GM12878 (cell line): ENCODE results near the gene SLC35E2B. TPM values are rescaled to one million over a fixed set of nuclear protein-coding genes. Genes with fewer than 3 reads are reported as not detected.

Source experiments
- ATF3 ChIP-seq: IDR thresholded peaks from 2 replicates; pipeline ENCODE4 v1.6.1; 2011; ENCODE audit warnings: low read depth, mild to moderate bottlenecking, low read length, moderate library complexity, borderline replicate concordance; ENCODE audit errors: extremely low read depth
- ATF7 ChIP-seq: fragments of 450-650 bp; IDR thresholded peaks from 2 replicates; pipeline ENCODE4 v1.6.1; 2016; ENCODE audit warnings: low read depth, mild to moderate bottlenecking
- BACH1 ChIP-seq: fragments of 450-650 bp; IDR thresholded peaks from 2 replicates; pipeline ENCODE4 v1.6.1; 2017; ENCODE audit warnings: mild to moderate bottlenecking, borderline replicate concordance
- CBFB ChIP-seq: IDR thresholded peaks from 2 replicates; pipeline ENCODE4 v1.6.1; 2016; ENCODE audit warnings: antibody characterized with exemption, low read depth
- CREB1 ChIP-seq: IDR thresholded peaks from 2 replicates; pipeline ENCODE4 v1.6.1; 2012; ENCODE audit warnings: low read depth, mild to moderate bottlenecking, inconsistent platforms
- CREM ChIP-seq: IDR thresholded peaks from 2 replicates; pipeline ENCODE4 v1.6.1; 2014; ENCODE audit warnings: antibody characterized with exemption, low read depth
- GABPA ChIP-seq: IDR thresholded peaks from 2 replicates; pipeline ENCODE4 v1.6.1; 2014; ENCODE audit warnings: antibody characterized with exemption, low read depth, mild to moderate bottlenecking, inconsistent platforms
- GATAD2B ChIP-seq: fragments of 450-650 bp; conservative IDR thresholded peaks from 2 replicates; pipeline ENCODE4 v1.6.1; 2017; ENCODE audit warnings: low read depth, mild to moderate bottlenecking, moderate library complexity
- HCFC1 ChIP-seq: fragments of 150-350 bp; IDR thresholded peaks from 2 replicates; pipeline ENCODE4 v1.6.1; 2014; ENCODE audit warnings: low read length
- IKZF1 ChIP-seq: fragments of 450-650 bp; conservative IDR thresholded peaks from 2 replicates; pipeline ENCODE4 v1.6.1; 2017; ENCODE audit warnings: antibody characterized with exemption, mild to moderate bottlenecking
- LARP7 ChIP-seq: fragments of 450-650 bp; IDR thresholded peaks from 2 replicates; pipeline ENCODE4 v1.6.1; 2017; ENCODE audit warnings: mild to moderate bottlenecking
- MLLT1 ChIP-seq: fragments of 450-650 bp; IDR thresholded peaks from 2 replicates; pipeline ENCODE4 v1.6.1; 2016; ENCODE audit warnings: mild to moderate bottlenecking
- NBN ChIP-seq: fragments of 450-650 bp; IDR thresholded peaks from 2 replicates; pipeline ENCODE4 v1.6.1; 2016
- NR2C1 ChIP-seq: fragments of 450-650 bp; IDR thresholded peaks from 2 replicates; pipeline ENCODE4 v1.6.1; 2017; ENCODE audit warnings: antibody characterized with exemption, mild to moderate bottlenecking, moderate library complexity
- NR2F1 ChIP-seq: fragments of 450-650 bp; conservative IDR thresholded peaks from 2 replicates; pipeline ENCODE4 v1.6.1; 2017; ENCODE audit warnings: mild to moderate bottlenecking
- PKNOX1 ChIP-seq: fragments of 450-650 bp; IDR thresholded peaks from 2 replicates; pipeline ENCODE4 v1.6.1; 2016; ENCODE audit warnings: mild to moderate bottlenecking
- POLR2A ChIP-seq: IDR thresholded peaks from 2 replicates; pipeline ENCODE4 v1.6.1; 2011; ENCODE audit warnings: low read depth, mild to moderate bottlenecking, low read length
- POLR2AphosphoS5 ChIP-seq: IDR thresholded peaks from 2 replicates; pipeline ENCODE4 v1.6.1; 2011; ENCODE audit warnings: mild to moderate bottlenecking, low read length, inconsistent platforms
- POU2F2 ChIP-seq: IDR thresholded peaks from 3 replicates; pipeline ENCODE4 v1.6.1; 2011; ENCODE audit warnings: low read depth, mild to moderate bottlenecking, low read length, borderline replicate concordance
- RAD51 ChIP-seq: fragments of 450-650 bp; IDR thresholded peaks from 2 replicates; pipeline ENCODE4 v1.6.1; 2016; ENCODE audit warnings: moderate library complexity, mild to moderate bottlenecking, inconsistent platforms
- RBBP5 ChIP-seq: fragments of 200-600 bp; sonication (generic); conservative IDR thresholded peaks from 2 replicates; pipeline ENCODE4 v1.6.1; 2016
- RELA ChIP-seq: fragments of 450-650 bp; IDR thresholded peaks from 2 replicates; pipeline ENCODE4 v1.8.0; 2014; ENCODE audit warnings: borderline replicate concordance; ENCODE audit not compliant: partially characterized antibody
- SPI1 ChIP-seq: IDR thresholded peaks from 2 replicates; pipeline ENCODE4 v1.6.1; 2011; ENCODE audit warnings: low read depth, mild to moderate bottlenecking, low read length, moderate library complexity, borderline replicate concordance; ENCODE audit not compliant: insufficient read depth
- SRF ChIP-seq, 2 experiments: IDR thresholded peaks; 2 replicates each; pipeline ENCODE4 v1.6.1; 2011; ENCODE audit warnings: low read depth in 2 of 2, low read length in 2 of 2, mild to moderate bottlenecking in 1 of 2, moderate library complexity in 1 of 2
- ZBTB40 ChIP-seq: fragments of 450-650 bp; IDR thresholded peaks from 2 replicates; pipeline ENCODE4 v1.6.1; 2016; ENCODE audit warnings: mild to moderate bottlenecking, moderate library complexity, borderline replicate concordance
- polyA plus RNA-seq, 11 experiments: library from polyadenylated mRNA; depleted of rRNA in 4 of 11; unstranded in 6 of 11; stranded (reverse) in 5 of 11; fragments of >200 nt; fragmentation: Nextera tagmentation in 4 of 11; fragmentation: Illumina TruSeq in 1 of 11; extraction: Ambion mirVana in 4 of 11; extraction: Trizol in 1 of 11; gene quantifications; 1 replicate in 1 of 11; 2 replicates in 10 of 11; pipeline versions ENCODE4 v1.2.1 to v1.2.3, GENCODE V29; 2011 to 2016; ENCODE audit warnings: inconsistent platforms in 2 of 11, missing spikeins in 2 of 11, low read depth in 1 of 11
- total RNA-seq, 4 experiments: library from RNA; depleted of rRNA in 3 of 4; stranded (reverse); fragments of >200 nt in 3 of 4; fragmentation: Illumina TruSeq in 1 of 4; extraction: Trizol in 1 of 4; gene quantifications; 2 replicates each; pipeline versions ENCODE4 v1.2.1 to v1.2.3, GENCODE V29; 2013 to 2021

The SLC35E2B gene
- total and polyA plus RNA-seq, 10 of the 15 experiments (the other 5 are each of a cell fraction or from before 2014, with no cell fraction given), result 2.6 to 36.7 (median 18.6) TPM

- TF ChIP-seq ZBTB40 (peak; percentile 95), NR2F1 (peak; percentile 36; the same call in 1 of the 2 replicates), PKNOX1 (peak; percentile 15; the same call in 1 of the 2 replicates), POU2F2 (peak; percentile 26; the same call in 1 of the 3 replicates), SPI1 (peak; percentile 34; the same call in 1 of the 2 replicates), NR2C1 (peak; percentile 80), NBN (peak; percentile 99), SRF (IDR thresholded peaks at IDR 0.05; ENCODE audit: low read depth in 2 of 2, low read length in 2 of 2) (peak in 1 of 2 experiments; percentile 84; a peak in 2 of 4 replicates), LARP7 (0 out of 2 replicates have a peak, but pooled peaks have one; percentile 28), CREB1 (peak; percentile 98), CREM (peak; percentile 99), CBFB (peak; percentile 23; the same call in 1 of the 2 replicates), ATF3 (peak; percentile 81; the same call in 1 of the 2 replicates), RAD51 (0 out of 2 replicates have a peak, but pooled peaks have one; percentile 21), POLR2A (peak; percentile 70), RBBP5 (peak; percentile 81; the same call in 1 of the 2 replicates), HCFC1 (peak; percentile 60), GATAD2B (peak; percentile 93), RELA (peak; percentile 82), POLR2AphosphoS5 (0 out of 2 replicates have a peak, but pooled peaks have one; percentile 52), IKZF1 (peak; percentile 84), ATF7 (peak; percentile 86), BACH1 (0 out of 2 replicates have a peak, but pooled peaks have one; percentile 26), MLLT1 (peak; percentile 90), GABPA (peak; percentile 89)
These were observed 33.7 kb downstream of the SLC35E2B start, which contains the start of gene CDK11B (continued) for GRCh38 chr1:1658583-1659549.
